HG02970 (cell line): ENCODE results near the gene CYCS.
"Not testable (repeated sequence)": the region's sequence is repeated elsewhere in the genome, so short reads cannot be mapped to it uniquely, and the experiment has no call there.

ENCODE experiments used
- ATAC-seq: cut with Tn5 transposase; IDR thresholded peaks from one replicate; pipeline ENCODE4 v1.9.1; 2021; ENCODE audit warnings: mild to moderate bottlenecking, moderate library complexity, moderate number of reproducible peaks; ENCODE audit not compliant: unreplicated experiment, low FRiP score

Gene CYCS

DNA sequence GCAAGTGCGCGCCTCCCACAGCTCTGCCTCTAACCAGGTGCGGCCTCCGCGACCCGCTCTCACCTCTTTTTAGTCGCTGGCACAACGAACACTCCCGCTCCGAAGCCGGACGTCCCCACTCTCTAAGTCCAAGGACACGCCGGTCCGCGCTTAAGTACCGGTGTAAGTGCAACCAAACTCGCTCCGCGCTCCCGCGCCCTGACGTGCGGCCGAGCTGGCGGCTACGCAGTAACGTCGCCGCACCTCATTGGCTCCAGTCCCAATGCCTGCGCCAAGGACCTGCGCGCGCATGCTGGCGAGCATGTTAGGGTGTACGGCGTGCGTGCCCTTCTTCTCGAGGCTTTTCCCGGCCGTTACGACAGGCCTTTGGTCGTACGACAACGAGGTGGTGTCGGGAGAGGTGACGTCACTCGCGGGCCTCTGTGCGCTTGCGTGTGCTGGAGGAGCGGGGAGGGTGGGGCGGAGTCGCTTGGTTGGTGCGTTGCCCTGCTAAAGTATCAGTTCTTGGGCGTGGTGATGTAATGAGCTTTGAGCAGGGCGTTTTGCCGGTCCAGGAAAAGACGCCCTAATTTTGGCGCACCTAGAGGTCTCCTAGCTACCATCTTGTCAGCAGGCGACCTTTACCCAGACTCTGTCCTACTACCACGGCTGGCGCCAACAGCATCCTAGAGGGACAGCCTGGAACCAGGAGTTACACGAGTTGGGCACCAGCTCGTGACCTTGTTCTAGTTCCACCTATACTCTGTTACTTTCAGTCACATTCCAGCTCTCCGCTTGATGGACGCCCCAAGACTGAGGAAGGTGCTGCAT, at the start of gene CYCS:
Gene CYCS, minus strand, starts transcription at position 124 of the 810 bp plus-strand sequence. CDS start 1,141 bp downstream, outside the sequence.
- ATAC-seq, result peak; percentile 97

DNA sequence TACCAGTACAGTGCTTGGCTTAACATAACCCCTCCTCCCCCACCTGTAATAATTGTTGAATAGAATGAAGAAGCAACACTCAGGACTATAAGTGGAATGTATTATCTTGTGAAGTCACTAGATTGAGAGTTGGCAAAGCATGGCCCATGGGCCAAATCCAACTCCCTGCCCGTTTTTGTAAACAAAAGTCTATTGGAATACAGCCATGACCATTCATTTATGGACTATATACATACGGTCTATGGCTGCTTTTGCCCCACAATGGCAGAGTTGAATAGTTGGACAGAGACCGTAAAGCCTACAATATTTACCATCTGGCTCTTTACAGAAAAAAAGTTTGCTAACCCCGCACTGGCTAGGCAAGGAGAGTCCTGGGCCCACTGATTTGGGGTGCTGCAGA, 48.1 kb upstream of the CYCS start:
- no peak for ATAC-seq

DNA sequence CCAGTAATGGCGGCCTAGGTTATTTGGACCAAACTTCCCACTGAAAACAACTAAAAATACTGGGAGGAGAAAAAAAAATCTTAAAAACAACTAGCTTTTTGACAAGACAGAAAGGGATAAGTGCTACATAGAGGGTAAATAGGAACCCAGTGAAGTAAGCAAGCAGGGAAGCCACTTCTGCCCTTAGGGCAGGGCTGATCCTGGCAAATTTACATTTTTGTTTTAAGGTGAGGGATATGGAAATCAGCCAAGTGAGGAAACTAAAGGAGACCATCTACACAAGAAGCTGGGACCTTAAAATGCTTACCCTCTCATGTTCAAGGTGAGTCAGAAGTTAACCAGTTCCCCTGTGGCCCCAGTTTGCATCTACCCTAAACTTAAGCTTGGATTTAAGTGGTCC, 46.5 kb upstream of the CYCS start:
- ATAC-seq, result no peak

DNA sequence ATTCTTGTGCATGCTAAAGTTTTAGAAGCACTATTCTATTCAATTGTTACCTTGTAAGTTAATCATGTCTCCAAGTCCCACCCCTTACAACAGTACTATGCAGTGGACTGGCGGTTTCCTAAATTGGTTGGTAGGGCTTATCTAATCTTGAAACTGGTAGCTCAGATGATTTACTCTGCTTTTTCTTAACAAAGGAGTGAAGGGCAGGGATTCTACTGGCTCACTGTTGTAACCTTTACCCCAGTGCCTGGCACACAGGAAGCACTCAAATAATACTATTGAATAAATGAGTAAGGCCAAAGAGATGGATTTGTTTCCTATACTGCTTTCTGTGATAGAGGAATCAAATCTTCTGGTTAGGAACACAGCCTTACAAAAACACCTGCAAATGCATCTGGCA, 46.0 kb upstream of the CYCS start:
- no peak for ATAC-seq

DNA sequence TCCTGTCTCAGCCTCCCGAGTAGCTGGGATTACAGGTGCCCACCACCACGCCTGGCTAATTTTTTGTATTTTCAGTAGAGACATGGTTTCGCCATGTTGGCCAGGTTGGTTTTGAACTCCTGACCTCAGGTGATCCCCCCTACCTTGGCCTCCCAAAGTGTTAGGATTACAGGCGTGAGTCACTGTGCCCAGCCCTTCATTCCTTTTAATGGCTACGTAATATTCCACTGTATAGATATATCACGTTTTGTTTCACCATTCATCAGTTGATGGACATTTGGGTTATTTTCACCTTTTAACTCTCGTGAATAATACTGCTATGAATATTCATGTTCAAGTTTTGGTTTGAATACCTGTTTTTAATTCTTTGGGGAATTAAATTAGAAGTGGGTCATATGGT, 44.6 kb upstream of the CYCS start:
- ATAC-seq, result no peak

DNA sequence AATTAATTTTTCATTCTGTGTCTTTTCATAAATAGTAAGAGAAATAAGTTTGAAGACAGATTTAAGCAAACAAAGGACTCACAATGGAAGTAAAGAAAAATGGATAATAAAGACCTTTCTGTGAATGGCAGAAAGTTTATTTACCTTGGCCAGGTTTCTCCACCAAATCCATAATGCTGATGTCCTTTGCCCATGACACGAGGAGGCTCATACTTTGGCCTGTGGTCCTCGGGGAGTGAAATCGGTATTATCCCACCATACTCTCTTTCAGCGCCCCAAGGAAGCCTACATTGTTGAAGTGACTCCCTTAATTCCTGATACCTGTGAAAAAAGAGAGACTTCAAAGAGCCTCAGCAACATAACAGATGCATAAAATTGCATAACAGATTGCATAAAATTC, 43.1 kb upstream of the CYCS start:
- ATAC-seq, result no peak

DNA sequence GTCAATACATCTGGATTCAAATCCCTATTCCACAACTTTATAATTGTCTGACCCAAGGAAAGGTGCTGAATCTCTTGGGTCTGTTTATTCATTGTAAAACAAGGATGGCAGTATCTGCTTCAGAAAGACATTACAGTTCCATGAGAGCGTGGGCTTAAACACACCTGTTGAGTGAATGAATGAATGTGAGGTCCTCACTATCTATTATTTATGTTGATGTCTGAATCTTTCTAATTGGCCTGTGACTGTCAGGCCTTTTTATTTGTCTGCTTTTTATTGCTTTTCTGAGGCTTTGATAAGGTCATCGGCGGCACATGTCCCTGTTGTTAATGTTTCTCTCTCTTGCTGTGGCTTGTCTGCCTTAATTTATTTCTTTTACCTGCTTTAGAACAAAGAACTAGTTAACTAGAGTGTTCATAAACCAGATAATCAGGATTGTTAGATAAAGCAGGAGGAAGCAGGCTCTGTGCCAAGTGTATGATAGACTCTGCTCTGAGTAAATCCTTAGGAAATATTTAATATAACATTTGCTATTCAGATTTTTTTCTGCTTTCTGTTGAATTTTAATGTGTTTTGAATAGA, 42.3 kb upstream of the CYCS start:
- no peak for ATAC-seq

DNA sequence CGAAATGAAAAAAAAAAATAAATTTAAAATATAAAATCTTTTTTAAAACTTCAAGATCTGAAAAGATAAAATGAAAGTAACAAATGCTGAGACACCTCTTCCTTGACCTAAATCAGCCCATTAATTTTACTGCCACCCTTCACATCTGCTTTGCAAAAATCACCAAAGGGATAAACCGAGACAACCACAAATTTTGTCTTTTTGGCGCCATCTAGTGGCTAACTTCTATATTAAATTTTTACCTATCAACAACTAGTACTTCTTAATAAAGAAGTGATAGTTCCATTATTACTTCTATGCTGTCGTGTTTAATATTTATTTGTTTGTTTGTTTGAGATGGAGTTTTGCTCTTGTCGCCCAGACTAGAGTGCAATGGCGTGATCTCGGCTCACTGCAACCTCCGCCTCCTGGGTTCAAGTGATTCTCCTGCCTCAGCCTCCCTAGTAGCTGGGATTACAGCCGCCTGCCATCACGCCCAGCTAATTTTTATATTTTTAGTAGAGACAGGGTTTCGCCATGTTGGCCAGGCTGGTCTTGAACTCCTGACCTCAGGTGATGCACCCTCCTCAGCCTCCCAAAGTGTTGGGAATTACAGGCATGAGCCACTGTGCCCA, 35.0 kb upstream of the CYCS start:
- ATAC-seq, result not testable (repeated sequence)

DNA sequence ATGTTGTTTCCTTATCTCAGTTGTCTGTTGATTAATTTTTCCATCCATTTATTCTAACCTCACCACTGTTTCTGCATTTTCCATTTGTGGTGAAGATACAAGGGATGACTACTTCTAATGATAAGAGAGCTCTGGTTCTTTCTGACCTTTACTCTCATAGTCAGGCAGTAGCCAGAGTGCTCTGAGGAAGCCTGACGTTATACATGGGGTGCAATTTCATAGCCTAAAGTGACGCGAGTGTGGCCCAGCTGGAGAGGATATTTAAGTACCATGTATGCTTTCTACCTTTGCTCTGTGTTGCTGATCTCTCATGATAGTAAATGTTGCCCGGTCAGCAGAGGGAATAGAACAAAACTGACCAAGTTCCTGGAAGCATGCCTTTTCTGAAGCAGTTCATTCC, 33.9 kb upstream of the CYCS start:
- ATAC-seq, result no peak

DNA sequence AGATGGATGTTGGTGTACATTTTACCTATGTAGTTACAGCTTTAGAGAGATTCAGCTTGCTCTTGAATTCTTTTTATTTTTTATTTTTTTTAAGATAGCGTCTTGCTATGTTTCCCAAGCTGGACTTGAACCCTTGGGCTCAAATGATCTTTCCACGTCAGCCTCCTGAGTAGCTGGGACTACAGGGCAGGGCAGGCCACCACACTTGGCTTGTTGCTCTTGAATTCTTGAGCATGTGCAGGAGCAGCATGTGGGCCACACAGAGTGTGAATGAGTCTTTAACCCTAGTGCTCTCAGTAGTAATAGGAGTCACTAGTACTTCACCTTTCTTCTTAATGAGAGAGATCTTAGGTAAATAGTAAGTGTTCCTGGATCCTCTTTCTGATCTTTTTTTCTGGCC, 26.7 kb upstream of the CYCS start:
- no peak for ATAC-seq

DNA sequence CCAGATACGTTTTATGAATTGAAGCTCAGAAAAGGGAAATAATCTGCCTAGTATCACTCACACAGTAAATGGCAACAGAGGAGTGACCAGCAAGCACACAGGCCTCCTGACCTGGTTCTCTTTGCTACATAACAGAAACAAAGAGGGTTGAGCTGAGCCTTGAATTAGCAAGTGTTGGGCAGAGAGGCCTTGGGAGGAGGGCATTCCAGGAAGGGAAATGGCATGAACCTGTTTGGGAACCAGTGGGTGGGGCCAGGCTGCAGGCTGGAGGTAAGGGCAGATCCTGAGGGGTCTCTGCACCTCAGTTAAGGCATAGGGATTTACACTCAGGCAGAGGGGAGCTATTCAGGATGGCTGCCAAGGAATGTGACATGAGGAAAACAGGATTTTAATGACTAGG, 24.8 kb upstream of the CYCS start:
- ATAC-seq, result no peak

DNA sequence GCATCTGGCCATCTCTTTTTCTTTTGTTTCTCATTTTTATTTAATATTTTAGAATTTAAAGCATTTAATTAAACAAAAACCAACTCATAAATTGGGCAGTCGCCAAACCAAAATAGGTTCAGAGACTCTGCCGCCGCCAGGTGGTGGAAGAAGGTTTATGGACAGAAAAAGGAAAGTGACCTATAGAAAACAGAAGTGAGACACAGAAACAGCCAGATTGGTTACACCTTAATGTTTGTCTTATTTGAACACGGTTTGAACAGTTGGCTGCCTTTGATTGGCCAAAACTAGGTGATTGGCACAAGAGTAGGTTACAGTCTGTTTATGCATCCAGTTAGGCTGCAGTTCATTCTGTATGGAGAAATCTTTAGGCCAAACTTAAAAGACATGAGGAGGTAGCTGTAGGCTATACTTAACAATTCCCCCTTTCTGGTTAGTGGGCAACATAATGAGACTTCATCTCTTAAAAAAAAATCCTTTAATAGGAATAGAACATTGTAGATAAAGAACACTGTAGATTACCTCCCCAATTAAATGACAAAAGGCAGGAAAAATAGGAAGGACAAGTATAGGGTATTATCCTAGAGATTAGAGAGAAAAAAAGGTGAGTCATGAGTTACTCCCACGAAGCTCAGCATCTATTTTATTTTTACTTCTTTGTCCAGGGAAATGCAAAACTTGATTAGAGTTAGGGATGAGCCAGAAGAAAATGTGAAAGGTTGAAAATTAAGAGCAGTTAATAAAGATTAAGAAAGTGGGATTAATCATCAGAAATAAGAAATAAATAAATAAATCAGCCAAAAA, 23.9 kb upstream of the CYCS start:
- ATAC-seq, result no peak

DNA sequence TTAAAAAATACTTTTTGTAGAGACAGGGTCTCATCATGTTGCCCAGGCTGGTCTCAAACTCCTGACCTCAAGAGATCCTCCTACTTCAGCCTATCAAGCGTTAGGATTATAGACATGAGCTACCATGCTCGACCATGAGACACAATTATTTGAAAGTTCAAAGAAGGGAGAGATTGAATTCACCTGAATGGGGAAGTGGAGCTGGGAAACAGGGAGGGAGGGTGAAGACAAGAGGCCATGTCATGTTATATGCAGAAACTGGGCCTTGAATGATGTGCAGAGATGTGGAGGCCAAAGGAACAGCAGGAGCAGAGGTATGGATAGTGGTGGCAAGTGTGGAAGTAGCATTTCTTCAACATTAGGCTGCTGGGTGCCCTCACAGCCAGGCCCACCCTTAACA, 18.7 kb upstream of the CYCS start:
- no peak for ATAC-seq

DNA sequence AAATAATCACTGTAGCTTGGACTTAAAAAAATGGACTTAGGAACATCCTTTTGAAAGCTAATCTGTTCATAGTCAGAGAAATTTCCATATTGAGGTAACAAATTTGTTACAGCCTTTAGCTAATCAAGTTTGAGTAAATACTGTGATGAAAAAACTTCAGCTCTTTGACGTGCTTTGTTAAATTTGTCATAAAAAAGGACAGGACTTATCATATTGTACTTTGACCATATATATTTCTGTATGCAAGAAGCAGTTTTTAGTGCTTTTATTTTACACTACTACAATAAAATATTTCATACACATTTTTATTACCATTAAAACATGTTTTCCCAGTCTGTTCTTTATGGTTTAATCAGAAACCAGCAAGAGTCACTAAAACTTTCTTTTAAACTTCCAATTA, 14.5 kb upstream of the CYCS start:
- no peak for ATAC-seq

DNA sequence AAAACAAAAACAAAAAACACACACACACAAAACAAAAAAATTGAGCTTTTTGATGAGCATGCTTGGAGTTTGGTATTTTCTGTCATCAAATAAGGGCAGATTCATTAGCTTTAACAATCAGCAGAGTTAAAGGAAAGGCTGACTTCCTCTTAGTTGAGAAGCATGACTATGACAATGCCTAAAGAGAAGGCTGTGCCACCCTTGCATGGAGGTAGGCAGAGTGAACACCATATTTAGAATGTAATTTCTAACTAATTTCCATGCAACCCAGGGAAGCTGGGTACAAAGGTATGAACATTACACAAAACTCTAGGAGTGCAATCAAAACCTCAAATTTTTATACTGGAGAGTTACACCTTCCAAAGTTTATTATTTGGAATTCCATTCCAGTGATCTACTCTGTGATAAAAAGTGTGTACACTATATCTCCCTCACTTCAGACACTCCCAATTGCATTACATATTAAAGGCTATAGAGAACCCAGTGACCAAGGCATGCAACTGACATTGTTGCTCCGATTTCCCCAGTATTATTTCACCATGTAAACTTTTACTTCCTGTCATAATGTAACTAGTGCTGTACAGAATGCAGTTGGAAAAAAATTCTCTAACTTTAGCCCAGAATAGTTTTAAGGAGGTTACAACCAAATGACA, 9.4 kb upstream of the CYCS start:
- ATAC-seq, result no peak

DNA sequence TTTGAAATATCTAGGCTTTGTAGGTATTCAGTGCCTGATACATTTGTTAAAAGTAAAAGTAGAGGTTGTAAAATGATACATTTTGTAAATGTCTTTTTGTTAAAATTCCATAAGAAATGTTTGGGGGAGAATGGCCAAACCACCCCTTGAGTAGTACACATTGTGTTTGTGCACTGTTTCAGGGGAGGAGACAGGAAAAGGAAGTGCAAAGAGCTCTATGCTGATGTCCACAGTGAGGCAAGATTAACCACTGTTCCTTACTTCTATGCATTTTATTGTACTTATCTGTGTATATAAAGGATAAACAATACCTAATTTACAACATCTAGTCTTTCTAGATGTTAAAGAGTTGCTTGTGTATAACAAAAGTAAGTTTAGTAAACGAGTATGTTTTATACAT, 7.4 kb upstream of the CYCS start:
- ATAC-seq, result no peak

DNA sequence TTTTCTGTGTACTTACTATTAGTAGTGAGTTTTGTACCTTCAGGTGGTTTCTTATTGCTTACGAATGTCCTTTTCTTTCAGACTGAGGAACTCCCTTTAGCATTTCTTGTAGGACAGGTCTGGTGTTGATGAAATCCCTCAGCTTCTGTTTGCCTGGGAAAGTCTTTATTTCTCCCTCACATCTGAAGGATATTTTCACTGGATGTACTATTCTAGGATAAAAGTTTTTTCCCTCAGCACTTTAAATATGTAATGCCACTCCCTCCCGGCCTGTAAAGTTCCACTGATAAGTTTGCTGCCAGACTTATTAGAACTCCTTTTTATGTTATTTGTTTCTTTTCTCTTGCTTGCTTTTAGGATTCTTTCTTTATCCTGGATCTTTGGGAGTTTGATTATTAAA, 1.7 kb upstream of the CYCS start:
- ATAC-seq, result no peak

DNA sequence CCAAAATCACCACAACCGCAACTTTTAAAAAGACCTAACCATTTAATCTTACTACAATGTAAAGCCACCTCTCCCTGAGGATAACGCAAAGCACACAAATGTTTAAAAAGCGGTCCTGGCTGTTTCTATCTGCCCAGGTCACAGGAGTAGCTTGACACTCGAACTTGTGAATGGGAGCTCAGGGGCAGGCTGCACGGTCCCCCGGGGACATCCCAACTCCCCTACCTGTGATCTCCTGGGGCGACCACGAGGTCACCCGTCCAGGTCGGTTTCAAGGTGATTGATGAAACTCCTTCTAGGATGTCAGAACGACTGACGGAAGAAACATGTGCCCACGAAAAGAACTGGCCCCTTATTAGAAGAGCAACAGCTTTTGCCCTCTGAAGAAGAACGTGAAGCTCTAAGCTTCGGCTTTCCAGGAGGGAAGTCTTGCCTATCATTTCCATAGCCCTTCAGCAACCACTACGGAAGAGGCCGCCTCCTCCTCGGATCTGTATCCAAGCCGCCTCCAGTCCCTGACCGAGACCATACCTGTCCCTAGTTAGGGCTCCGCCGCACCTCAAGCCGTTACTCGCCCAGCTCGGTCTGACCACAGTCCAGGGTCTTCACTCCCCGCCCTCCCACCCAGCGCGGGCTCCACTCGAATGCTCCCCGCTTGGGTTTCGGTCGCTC, 459 bp downstream of the CYCS start:
- no peak for ATAC-seq

DNA sequence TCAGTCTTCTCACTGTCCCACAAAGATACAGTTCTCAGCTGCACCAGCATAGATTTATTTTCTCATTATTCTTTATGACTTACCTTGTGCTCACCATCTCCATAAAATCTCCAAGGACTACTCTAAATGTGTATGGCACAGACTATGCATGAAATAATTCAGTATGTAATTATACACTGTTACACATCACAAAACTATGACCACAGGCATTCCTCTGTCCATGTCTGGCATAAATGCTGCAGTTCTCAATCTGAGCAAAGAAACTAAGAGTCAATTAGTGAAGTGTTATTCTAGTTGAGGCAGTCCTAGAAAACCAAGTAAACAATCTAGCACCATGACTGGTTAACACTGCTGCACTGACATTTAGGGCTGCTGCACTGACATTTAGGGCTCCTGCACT, 2.7 kb downstream of the CYCS start:
- ATAC-seq, result no peak

DNA sequence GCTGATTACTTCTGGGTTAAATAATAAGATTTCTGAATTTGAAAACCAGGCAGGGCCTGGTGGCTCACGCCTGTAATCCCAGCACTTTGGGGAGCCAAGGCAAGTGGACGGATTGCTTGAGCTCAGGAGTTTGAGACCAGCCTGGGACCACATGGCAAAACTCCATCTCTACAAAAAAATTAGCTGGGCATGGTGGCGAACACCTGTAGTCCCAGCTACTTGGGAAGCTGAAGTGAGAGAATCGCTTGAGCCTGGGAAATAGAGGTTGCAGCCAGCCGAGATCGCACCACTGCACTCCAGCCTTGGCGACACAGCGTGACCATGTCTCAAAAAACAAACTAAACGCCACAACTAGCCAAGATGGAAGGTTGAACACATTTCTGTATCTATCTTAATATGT, 3.5 kb downstream of the CYCS start:
- no peak for ATAC-seq
